NCI-H1930 (cell line): Measurements from ENCODE around the gene FUNDC1.

Experiments used
- DNase-seq, 2 experiments: peaks; one replicate each; lab custom pipeline; 2025; lab: John Stamatoyannopoulos, UW

The FUNDC1 gene

GRCh38 chrX:44480591-44480990 lies 62.1 kb downstream of the FUNDC1 start:
- no peak for DNase-seq

- DNase-seq: no peak
Measured at GRCh38 chrX:44474410-44474809, 68.2 kb downstream of the FUNDC1 start.
